GM19328 (cell line): ENCODE results near the gene NCOA5.

Experiments used
- ATAC-seq: cut with Tn5 transposase; IDR thresholded peaks from one replicate; pipeline ENCODE4 v1.9.1; 2021; ENCODE audit warnings: mild to moderate bottlenecking, moderate library complexity; ENCODE audit not compliant: unreplicated experiment

The NCOA5 gene

DNA sequence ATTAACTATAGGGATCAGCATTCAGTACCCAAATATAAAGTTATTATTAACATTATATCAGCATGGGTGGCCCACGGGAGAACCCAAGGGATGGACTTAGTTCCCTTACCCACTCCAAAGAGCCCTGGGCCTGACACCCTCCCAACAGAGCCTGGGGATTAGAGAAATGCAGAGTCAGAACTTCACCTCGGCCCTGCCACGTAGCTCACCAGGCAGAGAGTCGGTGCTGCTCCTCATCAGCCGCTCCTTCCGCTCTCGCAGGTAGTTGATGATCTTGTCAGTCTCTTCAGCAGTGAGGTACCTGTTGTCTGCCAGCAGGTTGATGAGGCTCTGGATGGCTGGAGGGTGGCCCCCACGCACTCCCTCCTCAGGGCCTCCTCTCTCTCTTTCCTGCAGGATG, 26.6 kb downstream of the NCOA5 start:
- no peak for ATAC-seq

DNA sequence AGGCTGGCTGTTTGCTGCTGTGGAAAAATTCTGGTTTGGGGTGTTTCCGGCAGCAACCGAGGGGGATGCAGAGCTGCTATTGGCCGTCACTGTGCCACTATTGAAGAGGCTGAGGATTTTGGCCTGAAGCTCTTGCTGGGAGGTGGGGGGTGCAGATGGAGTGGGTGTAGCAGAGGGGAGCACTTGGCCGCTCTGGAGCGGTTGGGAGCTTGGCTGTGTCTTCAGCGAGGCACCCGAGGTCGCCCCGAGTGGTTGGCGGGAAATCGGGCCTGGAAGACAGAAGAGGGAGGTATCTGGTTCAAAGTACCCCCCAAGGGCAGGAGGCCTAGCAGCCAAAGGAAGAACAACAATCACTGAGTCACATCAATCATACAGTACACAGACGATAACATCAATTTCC, 27.1 kb downstream of the NCOA5 start:
- no peak for ATAC-seq

DNA sequence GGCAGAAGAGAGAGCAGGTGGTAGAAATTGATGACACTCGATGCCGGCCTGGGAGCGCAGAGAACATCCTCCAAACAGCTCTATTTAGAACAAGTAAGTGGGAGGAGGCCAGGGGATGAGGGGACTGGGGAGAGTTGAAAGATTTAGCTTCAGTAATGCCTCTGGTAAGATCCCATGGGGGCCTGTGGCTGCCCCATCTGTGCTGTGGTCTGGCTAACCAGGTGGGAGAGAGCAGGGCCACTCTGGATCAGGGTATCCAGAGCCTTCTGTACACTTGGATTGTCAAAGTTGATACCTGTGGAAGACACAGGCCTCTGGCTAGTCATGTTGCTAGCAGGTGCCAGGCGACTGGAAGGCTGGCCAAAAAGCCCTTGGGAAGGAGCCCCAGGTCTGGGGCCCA, 27.6 kb downstream of the NCOA5 start:
- ATAC-seq: no peak

DNA sequence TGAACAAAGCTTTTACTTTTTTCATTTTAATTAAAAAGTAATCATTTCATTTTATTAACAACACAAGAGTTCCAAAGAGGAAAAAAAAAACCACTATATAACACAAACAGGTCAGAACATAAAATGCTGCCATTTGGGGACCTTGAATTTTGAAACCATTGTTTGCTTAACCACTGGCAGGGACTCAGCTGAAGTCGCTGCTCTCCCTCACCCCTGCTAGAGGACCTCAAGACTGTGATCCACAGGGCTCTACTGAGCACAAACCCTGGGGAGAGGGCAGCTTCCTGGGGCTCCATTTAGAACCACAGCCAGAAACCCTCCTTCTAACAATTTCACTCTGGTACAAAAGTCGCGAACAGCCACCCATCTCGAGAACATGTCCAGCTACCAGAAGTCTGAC, 28.8 kb downstream of the NCOA5 start:
- ATAC-seq: no peak

DNA sequence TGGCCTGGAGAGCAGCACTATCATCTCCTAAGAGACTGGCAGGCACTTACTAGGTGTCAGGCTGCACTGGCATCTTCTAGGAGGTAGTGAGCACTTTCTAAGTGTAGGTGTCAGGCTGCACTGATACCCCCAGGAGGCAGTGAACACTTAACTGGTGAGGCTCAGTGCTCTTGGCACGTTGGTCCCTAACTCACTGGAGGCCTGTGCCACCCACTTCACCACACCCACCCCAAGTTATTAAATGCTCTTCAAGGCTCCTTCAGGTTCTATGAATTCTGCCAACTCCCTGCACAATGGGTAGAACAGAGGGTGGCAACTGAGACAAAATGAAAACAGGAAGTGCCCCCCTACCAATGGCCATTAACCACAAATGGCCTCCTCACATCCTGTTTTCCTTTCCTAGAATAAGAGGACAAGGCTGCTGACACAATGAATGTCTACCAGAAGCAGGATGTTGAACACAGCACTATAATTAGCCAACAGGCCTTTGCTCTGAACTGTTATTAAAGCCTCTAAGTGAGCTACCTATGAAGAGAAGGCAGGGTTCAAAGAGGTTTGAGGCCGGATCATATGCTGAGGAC, 29.4 kb downstream of the NCOA5 start:
- no peak for ATAC-seq

DNA sequence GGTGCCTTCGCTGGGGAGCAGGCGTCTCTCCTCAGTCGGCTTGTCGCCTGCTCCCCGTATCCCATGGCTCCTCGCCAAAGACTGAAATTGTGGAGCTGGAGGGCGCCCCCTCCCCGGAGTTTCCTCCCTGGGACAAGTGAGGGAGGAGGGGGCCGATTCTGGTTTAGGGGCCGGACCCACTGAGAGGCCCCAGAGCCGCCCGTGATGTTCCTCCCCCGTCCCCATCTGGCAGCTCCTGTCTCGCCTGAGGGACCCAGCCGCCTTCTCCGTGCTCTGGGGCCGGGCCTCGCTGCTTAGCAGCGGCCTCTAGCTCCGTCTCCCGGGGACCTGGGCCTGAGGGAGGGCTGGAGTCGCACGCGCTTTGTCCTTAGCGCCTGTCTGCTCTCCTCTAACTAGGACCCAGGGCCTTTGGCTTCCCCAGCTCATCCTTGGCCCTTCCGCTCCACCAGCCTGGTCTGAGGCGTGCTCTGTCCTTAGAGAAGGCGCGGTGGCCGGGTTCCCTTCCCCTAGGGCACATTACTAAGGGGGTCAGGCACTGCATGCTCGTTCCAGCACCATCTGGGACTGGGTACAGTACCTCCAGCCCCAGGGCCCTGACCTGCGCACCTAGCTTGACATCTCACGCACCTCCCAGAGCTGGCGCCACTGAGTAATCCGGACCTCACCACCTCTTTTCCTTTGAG, 31.0 kb downstream of the NCOA5 start:
- no peak for ATAC-seq

DNA sequence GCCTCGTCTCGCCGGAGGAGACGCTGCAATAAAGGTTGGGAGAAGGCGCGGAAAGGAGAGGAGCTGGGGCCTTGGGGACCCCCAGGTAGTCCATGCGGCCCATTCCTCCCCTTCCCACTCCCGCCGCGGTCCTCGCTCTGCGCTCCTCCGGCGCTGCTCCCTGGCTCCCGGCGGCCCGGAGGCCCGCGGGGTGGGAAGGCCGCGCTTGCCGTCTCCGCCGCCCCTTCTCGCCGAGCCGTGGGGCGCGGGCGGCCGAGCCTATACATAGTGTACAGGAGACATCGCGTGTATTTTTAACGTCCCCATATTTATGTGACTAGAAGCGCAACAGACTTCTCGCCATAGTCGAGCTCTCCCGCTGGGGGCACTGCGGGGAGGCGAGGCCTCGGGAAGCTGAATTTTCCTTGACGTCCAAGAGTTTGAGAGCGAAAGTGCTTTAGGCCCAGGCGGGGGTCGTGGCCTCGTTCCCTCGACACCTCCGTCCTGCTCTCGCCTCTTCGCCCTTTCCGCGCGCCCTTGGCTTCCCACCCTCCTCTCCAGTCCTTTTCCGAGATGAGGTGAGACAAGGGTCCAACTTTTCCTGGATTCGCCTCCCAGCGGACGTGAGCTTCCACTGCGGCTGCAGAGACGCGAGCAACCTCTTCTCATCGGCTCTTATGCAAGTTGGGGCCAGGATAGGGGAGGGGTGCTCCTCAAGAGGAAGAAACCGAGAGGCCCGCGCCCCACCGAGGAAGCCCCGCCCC, 31.7 kb downstream of the NCOA5 start:
- ATAC-seq: no peak

DNA sequence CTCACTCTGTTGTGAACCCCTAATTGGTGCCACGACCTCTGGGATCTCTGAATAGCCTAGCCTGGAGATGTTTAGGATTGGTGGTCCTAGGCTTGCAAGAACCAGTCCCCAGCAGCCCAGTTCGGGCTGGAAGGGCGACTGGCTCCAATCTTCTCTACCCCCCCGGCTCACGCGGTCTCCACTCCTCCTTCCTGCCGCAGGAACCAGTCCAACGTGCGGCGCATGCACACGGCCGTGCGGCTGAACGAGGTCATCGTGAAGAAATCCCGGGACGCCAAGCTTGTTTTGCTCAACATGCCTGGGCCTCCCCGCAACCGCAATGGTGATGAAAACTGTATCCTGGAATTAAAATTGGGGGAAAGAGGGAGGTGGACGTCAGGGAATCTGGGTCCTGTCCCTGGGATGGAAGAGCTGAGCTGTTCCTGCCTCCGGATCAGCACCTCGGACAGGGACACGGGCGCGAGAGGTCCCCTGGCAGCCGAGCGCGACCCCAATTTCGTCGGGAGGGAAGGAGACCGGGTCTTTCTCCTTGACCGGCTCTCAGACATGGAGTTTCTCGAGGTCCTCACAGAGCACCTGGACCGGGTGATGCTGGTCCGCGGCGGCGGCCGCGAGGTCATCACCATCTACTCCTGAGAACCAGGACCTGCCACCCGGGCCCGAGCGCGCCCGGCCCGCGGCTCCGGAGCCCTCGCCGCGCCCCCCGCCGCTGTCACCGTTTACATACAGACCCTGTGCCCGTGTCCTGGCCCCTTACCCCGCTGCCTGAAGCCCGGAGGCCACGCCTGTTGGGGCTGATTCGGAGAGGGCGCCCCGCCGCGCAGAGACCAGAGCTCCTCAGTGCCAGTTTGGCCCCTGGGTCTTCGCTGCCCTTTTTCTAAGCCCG, 32.5 kb downstream of the NCOA5 start:
- ATAC-seq: no peak

DNA sequence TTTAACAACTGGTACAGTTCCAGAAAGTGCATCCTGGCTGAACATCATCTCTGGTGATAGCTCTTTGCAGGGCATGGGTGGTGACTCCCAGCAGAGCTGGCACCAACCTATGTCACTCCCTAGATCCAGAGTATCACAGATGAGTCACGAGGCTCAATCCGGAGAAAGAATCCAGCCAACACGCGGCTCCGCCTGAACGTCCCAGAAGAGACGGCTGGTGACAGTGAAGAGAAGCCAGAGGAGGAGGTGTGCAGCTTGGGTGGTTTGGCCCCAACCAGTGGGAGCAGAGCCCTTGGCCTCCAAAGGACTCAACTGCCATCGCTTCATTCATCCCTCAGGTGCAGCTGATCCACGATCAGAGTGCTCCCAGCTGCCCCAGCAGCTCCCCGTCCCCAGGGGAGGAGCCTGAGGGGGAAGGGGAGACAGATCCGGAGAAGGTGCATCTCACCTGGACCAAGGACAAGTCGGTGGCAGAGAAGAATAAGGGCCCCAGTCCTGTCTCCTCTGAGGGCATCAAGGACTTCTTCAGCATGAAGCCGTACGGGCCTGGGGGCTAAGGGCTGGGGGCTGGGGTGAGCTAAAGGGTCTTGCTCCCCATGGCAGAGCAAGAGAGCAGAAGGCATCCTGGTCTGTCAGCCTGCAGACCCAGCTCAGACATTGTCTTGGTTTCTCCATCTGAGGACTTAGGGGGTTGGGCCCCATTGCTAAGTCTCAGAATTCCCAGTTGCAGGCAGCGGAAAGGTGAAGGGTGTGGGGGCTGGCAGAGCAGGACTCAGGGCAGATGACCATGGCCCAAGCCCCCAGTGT, 33.5 kb downstream of the NCOA5 start:
- ATAC-seq: no peak

DNA sequence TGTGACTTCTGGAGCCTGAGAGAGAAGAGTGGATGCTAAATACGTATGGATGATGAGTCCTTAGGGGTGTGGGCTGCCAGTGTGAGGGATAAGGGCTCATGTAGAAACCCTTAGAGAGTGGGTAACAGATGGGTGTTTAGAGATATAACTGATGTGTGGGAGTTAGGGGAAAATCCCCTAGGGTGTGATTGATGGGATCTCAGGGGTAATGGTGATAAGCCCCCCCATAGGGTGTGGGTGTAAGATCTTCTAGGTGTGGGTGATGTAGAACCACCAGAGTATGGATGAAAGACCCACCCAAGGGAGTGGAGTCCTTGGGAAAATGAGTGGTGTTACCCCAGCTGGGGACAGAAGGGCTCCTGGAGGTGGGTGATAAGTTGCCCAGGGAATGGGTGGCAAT, 34.5 kb downstream of the NCOA5 start:
- ATAC-seq: no peak

DNA sequence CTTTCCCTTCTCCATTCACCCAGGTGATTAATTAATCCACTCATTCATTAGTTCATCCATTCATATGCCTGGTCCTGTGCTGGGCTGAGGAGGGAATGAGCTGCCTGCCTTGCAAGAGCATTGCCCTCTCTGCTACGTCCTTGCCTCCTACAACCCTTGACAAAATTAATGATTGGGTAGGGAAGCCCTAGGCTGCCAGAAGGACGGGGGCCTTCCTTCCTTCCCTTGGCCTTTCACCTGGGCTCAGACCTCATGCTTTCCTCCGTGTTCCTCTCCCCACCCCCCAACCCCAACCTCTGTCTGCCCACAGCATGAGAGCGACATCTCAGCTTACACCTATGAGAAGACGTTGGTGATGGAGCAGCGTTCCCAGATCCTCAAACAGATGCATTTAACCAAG, 35.2 kb downstream of the NCOA5 start:
- ATAC-seq: no peak

DNA sequence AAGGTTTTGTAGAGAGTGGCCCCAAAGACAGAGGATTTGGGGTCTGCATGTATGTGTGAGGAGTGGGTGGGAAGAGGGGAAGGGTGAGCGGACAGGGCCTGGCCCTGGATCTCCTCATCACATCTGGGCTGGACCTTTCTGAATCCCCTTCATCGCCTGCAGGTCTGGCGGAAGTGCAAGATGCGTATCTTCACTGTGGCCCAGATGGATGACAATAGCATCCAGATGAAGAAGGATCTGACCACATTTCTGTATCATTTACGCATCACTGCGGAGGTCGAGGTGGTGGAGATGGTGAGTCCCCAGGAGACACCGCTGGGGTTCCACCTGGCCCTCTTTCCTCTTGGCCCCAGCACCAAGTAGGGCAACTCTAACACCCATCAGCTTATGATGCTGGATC, 36.3 kb downstream of the NCOA5 start:
- no peak for ATAC-seq

DNA sequence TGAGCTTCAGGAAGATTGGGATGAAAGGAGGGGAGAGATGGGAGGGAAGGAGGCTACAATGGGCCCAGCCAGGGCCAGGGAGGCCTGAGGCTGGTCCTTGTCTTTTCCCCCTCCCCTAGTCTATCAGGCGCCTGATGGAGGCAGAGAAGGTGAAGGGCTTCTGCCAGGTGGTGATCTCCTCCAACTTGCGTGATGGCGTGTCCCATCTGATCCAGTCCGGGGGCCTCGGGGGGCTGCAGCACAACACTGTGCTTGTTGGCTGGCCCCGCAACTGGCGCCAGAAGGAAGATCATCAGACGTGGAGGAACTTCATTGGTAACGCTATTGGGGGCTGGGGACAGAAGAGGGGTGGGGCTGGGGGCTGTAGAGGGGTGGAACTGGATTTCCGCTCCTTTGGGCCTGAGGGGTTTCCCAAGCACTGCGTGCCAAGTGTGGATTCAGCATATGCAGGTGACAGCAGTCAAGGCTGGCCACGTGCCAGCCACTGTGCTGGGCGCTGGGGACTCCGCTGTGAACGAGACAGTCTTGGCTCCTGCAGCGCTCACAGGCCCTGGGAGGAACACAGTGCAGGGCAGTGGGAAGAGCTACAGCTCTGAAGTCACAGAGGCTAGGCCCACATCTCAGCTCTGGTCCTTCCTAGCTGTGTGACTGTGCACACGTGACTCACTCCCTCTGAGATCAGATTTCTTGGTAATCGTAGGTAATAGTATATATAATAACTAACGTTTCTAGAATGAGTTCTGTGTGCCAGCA, 38.0 kb downstream of the NCOA5 start:
- no peak for ATAC-seq

DNA sequence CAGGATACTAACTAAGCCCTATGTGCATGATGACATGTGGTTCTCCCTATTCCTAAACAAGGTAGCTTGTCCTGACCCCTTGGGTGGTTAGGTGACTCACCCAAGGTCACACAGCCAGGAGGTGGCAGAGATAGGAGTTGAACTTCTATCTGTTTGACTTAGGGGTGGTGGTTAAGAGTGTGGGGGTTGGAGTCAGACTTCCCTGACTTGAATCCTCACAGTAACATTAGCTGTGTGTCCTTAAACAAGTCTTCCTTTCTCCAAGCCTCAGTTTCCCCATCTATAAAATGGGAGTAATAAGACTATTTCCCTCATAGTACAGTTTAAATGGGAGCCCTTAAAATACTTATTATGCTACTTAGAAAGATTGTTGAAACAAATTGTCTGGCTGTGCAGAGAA, 38.9 kb downstream of the NCOA5 start:
- no peak for ATAC-seq

DNA sequence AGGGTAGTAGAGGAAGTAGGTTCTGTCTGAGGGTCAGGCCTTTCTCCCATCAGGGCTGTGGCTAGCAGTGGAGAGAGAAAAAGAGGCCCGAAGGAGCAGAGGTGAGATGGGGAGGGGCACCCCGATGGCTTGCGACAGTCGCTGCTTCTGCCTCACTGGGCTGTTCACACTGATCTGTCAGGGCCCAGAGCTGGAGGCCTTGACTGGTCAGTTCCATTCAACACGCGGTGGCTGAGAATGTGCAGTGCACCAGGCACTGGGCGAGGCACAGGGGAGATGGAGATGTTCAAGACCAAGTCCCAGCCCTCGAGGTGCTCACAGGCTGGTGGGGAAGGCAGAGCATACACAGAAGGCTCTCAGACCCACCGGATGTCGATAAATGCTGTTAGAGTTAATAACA, 39.3 kb downstream of the NCOA5 start:
- no peak for ATAC-seq

DNA sequence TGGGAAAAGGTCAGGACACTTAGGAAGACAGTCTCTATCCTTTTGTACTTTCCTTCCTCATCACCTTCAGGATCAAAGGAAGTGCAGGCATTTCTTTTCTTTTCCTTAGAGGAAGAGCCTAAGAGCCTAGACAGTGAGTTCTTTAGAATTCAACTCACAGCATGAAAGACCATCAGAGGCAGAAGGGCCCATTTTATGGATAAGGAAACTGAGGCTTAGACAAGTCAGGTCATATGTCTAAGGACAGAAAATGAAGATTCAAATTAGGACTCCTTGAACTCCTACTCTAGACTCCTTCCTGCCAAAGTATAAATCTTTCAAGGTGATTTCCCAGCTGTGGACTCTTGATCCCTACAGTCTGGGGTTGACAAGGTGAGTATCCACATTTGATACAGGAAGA, 39.9 kb downstream of the NCOA5 start:
- no peak for ATAC-seq

DNA sequence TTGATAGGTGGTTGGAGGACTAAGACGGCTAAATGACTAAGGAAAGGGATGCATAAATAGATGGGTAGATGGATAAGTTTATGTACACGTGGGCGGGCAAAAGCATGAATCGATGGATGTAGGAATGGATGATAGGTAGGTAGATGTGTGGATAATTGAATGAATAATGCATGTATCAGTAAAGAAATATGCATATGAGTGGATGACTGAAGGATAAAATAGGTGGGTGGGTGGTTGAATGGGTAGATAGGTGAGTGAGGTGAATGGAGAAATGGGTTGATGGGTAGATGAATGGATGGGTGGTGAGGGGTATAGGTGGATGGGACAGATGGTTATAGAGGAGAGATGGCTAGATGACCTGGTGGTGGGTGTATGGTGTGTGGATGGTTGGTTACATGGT, 40.6 kb downstream of the NCOA5 start:
- no peak for ATAC-seq

DNA sequence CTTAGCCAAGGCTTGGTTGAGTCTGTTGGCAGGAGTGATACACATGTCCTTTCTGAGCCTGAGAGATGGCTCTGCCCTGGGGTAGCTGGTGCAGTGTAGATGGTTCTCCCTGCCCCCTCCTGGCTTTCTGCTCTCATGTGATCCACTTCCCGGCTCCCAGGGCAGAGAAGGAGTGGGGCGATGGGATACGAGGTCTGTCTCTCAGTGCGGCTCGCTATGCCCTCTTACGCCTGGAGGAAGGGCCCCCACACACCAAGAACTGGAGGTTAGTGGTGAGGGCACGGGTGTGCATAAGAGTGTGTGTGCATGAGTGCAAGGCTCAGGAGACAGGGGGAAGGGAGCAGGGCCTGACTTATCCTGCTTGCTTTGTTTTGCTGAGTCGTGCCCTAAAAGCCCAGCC, 41.9 kb downstream of the NCOA5 start:
- ATAC-seq: no peak

DNA sequence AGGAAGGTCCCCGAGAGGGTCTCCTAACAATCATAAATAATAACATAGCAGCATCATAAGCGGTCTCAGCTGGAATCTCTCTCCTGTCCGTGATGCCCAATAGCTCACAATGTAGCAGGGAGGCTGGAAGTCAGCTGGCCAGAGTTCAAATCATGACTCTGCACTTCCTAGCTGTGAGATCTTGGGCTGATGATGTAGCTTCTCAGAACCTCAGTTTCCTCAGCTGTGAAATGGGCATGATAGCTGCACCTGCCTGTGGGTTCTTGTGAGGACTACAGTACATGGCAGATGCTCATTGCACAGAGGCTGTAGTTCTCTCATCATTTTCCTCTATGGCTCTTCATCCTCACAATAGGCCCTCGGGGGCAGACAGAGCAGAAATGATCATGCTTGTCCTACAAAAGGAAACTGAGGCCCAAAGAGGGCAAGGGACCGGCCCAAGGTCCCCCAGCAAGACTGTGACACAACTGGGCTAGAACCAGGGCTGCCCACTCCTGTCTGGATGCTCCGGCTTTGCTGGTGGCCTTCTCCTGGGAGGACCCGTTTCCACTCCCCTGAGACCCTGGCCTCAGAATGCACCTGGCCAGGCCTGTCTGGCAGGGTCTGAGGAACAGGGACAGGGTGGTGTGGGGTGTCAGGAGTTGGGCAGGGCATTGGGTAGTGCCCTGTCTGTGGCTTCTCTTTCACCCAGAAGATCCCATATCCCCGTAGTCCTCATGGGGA, 43.0 kb downstream of the NCOA5 start:
- ATAC-seq: no peak
